Prostate gland (tissue), 2 donors: ENCODE results near the gene ECE1. TPM values are rescaled to one million over a fixed set of nuclear protein-coding genes. Genes with fewer than 3 reads are reported as not detected.
"Not testable (repeated sequence)": the region's sequence is repeated elsewhere in the genome, so short reads cannot be mapped to it uniquely, and the experiment has no call there.

Experiments used
- DNase-seq: peaks from one replicate; pipeline ENCODE4 v3.0.0-alpha.2; 2019; ENCODE audit warnings: low spot score
- H3K27ac ChIP-seq, 2 donors: fragments of 200-600 bp; sonication (generic); 2 replicates each; pipeline ENCODE4 v1.5.1; 2017 to 2019
- H3K27me3 ChIP-seq: fragments of 200-600 bp; sonication (generic); replicated peaks from 2 replicates; pipeline ENCODE4 v1.5.1; 2019; ENCODE audit not compliant: insufficient read depth
- H3K36me3 ChIP-seq, 2 donors: fragments of 200-600 bp; sonication (generic); 1 replicate in 1 of 2; 2 replicates in 1 of 2; pipeline versions ENCODE4 v1.5.1 to v1.8.1; 2017 to 2019
- H3K4me1 ChIP-seq: fragments of 200-600 bp; sonication (generic); replicated peaks from 2 replicates; pipeline ENCODE4 v1.5.1; 2019
- H3K4me3 ChIP-seq, 2 donors: fragments of 200-600 bp; sonication (generic); 2 replicates each; pipeline ENCODE4 v1.5.1; 2017 to 2019
- H3K9me3 ChIP-seq: fragments of 200-600 bp; sonication (generic); 2 replicates; pipeline ENCODE4 v1.5.1; 2017
- CTCF ChIP-seq, 4 experiments: fragments of 200-600 bp in 2 of 4; fragments of 450-650 bp in 2 of 4; sonication (generic) in 2 of 4; IDR thresholded peaks; 1 replicate in 3 of 4; 2 replicates in 1 of 4; pipeline ENCODE4 v1.5.1; 2016 to 2019; ENCODE audit warnings: antibody characterized with exemption in 4 of 4, mild to moderate bottlenecking in 2 of 4, moderate library complexity in 2 of 4
- POLR2A ChIP-seq: fragments of 450-650 bp; IDR thresholded peaks from one replicate; pipeline ENCODE4 v1.6.1; 2016; ENCODE audit warnings: antibody characterized with exemption, mild to moderate bottlenecking
- POLR2AphosphoS5 ChIP-seq: sonication (generic); formaldehyde crosslinking; IDR thresholded peaks from one replicate; pipeline ENCODE4 v1.6.1; 2017; ENCODE audit warnings: antibody characterized with exemption
- WGBS: methylation state at CpG from one replicate; pipeline ENCODE4 v1.1.5; 2018; 5-methylcytosine and 5-hydroxymethylcytosine counted together
- intact Hi-C: fragments of 100-400 bp; cut with DNase I; formaldehyde crosslinking; loops from one replicate; pipeline ENCODE4 v1.14.2; 2022
- total RNA-seq, 2 donors: library from RNA; depleted of rRNA; stranded (reverse); fragments of >200 nt; gene quantifications; one replicate each; pipeline ENCODE4 v1.1.0, GENCODE V29; 2016

ECE1 gene
- total RNA-seq, 2 donors from 2014 or later: 113 to 146 TPM

DNA sequence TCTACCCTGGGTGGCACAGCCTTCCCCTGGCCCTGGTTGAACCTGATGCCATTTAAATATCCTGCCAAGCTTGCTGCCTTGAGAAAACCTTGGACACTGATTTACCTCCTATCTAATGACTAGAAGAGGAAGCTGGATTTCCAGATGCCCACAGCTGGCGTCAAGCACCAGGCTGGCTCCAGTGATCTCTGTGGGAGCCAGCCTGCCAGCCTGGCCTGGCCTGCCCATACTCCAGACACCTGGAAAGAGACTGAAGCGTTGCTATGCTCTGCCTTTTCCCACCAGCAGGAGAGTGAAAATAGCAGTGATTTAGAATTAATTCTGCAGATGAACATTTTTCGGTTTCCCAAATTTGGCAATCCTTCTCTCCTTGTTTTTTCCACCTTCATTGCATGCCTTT lies 102.0 kb downstream of the ECE1 start:
- TF ChIP-seq CTCF (IDR thresholded peaks at IDR 0.05) (no peak), POLR2AphosphoS5 (no peak), POLR2A (no peak)
- intact Hi-C loops: no loop called here
- WGBS: 88% methylated on average over 3 of the region's 3 CpGs

DNA sequence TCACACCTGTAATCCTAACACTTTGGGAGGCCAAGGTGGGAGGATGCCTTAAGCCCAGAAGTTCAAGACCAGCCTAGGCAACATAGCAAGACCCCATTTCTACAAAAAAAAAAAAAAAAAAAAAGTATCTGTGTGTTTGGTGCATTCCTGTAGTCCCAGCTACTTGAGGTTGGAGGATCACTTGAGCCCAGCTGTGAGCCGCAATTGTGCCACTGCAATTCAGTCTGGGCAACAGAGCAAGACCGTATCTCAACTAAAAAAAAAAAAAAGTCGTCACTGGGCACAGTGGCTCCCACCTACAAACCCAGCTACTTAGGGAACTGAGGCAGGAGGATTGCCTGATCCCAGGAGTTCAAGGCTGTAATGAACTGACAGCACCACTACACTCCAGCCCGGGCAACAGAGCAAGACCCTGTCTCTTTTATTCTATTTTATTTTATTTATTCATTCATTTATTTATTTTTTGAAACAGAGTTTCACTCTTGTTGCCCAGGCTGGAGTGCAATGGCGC lies 105.0 kb downstream of the ECE1 start:
- DNase-seq: no peak
- intact Hi-C loops: no loop called here
- no peaks in the 10 kb centered on the region for H3K4me1 ChIP-seq
- H3K9me3 ChIP-seq: no peaks in the 10 kb centered on the region
- H3K27me3 ChIP-seq: no peaks in the 10 kb centered on the region
- no peak overlapping the region for H3K4me3 ChIP-seq
- 94% methylated on average over 5 of the region's 5 CpGs for WGBS
- no peak overlapping the region for H3K27ac ChIP-seq
- H3K36me3 ChIP-seq: no peaks in the 10 kb centered on the region
- TF ChIP-seq CTCF (IDR thresholded peaks at IDR 0.05) (no peak), POLR2A (no peak)

More for the DNA sequence above, 102.0 kb downstream of the ECE1 start:
- H3K27ac ChIP-seq: no peak overlapping the region
- no peaks in the 10 kb centered on the region for H3K4me1 ChIP-seq
- no peaks in the 10 kb centered on the region for H3K27me3 ChIP-seq
- H3K36me3 ChIP-seq: no peaks in the 10 kb centered on the region
- H3K4me3 ChIP-seq: no peak overlapping the region
- DNase-seq: no peak
- H3K9me3 ChIP-seq: no peaks in the 10 kb centered on the region

- TF ChIP-seq POLR2A: no peak
- no peak for TF ChIP-seq POLR2AphosphoS5
- TF ChIP-seq CTCF (IDR thresholded peaks at IDR 0.05): no peak
- Histone ChIP-seq H3K27me3 (no peaks in the 10 kb centered on the region), H3K27ac (no peak overlapping the region), H3K4me1 (no peaks in the 10 kb centered on the region), H3K36me3 (no peaks in the 10 kb centered on the region), H3K4me3 (no peak overlapping the region), H3K9me3 (no peaks in the 10 kb centered on the region)
- no peak for DNase-seq
- WGBS: 35% methylated on average over 1 of the region's 1 CpG
- intact Hi-C loops: no loop called here
Observed at GRCh38 chr1:21184276-21184675, 106.0 kb downstream of the ECE1 start.

- WGBS: 83% methylated on average over 7 of the region's 7 CpGs
- TF ChIP-seq CTCF (IDR thresholded peaks at IDR 0.05): no peak
- no peak for TF ChIP-seq POLR2AphosphoS5
- no peak for TF ChIP-seq POLR2A
- no peak for DNase-seq
- intact Hi-C loops: no loop called here
- Histone ChIP-seq H3K9me3 (no peaks in the 10 kb centered on the region), H3K27me3 (no peaks in the 10 kb centered on the region), H3K4me3 (no peak overlapping the region), H3K27ac (no peak overlapping the region), H3K36me3 (no peaks in the 10 kb centered on the region), H3K4me1 (no peaks in the 10 kb centered on the region)
Observed at GRCh38 chr1:21182181-21182731, 108.0 kb downstream of the ECE1 start.

GRCh38 chr1:21178271-21178670 lies 112.0 kb downstream of the ECE1 start:
- H3K9me3 ChIP-seq, H3K4me1 ChIP-seq, DNase-seq, H3K27ac ChIP-seq, H3K4me3 ChIP-seq, H3K36me3 ChIP-seq, H3K27me3 ChIP-seq: not testable (repeated sequence)
- intact Hi-C loops: loop anchor here (5.0 kb wide), 1 partner anchor 391 kb away; the partner anchor contains the start of gene HP1BP3
- 95% methylated on average over 16 of the region's 16 CpGs for WGBS
